ENCODE results near the gene MAMDC4.

DNA sequence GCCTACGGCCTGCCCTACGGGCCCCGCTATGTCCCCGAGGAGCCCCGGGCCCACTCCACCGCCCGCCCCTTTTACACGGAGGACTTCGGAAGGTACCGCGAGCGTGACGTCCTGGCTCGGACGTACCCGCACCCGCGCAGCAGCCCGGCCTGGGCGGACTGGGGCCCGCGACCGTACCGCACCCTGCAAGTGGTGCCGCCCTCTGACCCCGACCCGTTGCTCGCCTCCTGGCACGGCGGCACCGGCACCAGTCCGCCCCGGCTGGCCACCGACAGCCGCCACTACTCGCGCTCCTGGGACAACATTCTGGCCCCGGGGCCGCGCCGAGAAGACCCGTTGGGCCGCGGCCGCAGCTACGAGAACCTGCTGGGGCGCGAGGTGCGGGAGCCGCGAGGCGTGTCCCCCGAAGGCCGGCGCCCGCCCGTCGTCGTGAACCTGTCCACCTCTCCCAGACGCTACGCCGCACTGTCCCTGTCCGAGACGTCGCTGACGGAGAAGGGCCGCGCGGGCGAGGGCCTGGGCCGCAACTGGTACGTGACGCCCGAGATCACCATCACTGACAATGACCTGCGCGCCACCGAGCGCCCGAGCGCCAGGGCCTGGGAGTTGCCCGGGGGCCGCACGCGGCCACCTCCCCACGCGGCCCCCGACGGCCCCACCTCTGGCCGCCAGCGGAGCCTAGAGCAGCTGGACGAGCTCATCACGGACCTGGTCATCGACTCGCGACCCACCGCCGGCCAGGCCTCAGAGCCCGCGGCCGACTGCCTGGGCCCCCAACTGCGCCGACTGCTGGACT lies 6.5 kb upstream of the MAMDC4 start:
- TF ChIP-seq, protein P1, sequence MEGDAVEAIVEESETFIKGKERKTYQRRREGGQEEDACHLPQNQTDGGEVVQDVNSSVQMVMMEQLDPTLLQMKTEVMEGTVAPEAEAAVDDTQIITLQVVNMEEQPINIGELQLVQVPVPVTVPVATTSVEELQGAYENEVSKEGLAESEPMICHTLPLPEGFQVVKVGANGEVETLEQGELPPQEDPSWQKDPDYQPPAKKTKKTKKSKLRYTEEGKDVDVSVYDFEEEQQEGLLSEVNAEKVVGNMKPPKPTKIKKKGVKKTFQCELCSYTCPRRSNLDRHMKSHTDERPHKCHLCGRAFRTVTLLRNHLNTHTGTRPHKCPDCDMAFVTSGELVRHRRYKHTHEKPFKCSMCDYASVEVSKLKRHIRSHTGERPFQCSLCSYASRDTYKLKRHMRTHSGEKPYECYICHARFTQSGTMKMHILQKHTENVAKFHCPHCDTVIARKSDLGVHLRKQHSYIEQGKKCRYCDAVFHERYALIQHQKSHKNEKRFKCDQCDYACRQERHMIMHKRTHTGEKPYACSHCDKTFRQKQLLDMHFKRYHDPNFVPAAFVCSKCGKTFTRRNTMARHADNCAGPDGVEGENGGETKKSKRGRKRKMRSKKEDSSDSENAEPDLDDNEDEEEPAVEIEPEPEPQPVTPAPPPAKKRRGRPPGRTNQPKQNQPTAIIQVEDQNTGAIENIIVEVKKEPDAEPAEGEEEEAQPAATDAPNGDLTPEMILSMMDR (IDR thresholded peaks at IDR 0.05), result no peak
- TF ChIP-seq EP300 (IDR thresholded peaks at IDR 0.05) (no peak), POLR2A (IDR thresholded peaks at IDR 0.05) (no peak), POLR2AphosphoS5 (IDR thresholded peaks at IDR 0.05) (no peak)

Measured in gastroesophageal sphincter (tissue), 3 donors.